ENCODE data around the gene TMEM151A. TPM values are rescaled to one million over a fixed set of nuclear protein-coding genes. Genes with fewer than 3 reads are reported as not detected.
A peak's percentile ranks its signal among the peaks of the same experiment; 100 is the strongest.

The TMEM151A gene
- total and polyA plus RNA-seq, 2 of the 4 experiments (the other 2 are of a cell fraction) = 0.03 TPM; not detected in 1

DNA sequence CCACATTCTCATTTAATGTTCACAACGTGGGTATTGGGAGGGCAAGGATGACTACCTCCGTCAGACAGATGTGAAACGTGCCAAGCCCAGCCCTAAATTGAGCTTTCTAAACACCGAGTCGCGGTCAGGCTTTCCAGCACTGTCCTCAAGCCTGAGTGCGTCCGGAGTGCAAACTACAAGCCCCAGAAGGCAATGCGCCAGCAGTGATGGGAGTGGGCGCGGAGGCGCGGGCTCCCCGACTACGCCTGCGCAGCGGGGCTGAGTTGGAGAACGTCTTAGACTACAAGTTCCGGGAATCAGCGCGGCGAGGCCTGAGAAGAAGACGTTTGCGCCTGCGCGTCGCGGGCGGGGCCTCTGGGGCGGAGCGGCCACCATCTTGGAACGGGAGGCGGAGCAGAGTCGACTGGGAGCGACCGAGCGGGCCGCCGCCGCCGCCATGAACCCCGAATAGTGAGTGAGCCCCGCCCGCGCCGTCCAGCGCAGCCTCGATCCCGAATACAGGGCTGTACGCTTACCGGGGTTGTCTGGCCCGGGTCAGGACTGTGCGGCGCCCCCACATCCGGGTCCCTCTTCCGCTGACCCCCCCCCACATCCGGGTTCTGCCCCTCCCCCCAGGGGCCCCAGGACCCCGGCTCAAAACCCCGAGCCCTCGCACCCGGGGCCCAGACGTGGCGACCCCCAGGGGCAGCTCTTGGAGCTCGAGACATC, 23.3 kb upstream of the TMEM151A start, which contains the start of gene RAB1B:
Gene RAB1B (plus strand): TSS at position 396 of the 708 bp plus-strand sequence. CDS start 41 bp downstream, at position 437.
- H3K4ac ChIP-seq (ENCODE audit: low read depth, low read length) = peak within 1 kb of the TSS; percentile 92
- H2BK20ac ChIP-seq (ENCODE audit: low read depth, low read length) = peak within 1 kb of the TSS; percentile 28; the same call in 1 of the 2 replicates
- H3K27ac ChIP-seq (ENCODE audit: insufficient read depth, low read length) = peak within 1 kb of the TSS; percentile 94
- peak within 1 kb of the TSS; percentile 97 for H2BK5ac ChIP-seq (ENCODE audit: low read depth, low read length, poor library complexity, severe bottlenecking)
- H3K18ac ChIP-seq (ENCODE audit: low read depth, low read length) = peak within 1 kb of the TSS; percentile 74
- ChIA-PET CTCF (interaction anchor here (0.6 to 1.0 kb wide), 2 partner anchors 14 to 45 kb away, joined by 4 to 5 read pairs; no protein-coding TSS in a partner anchor), POLR2A (ENCODE audit: unreplicated experiment) (interaction anchor here (0.5 to 0.7 kb wide), 2 partner anchors 21 to 257 kb away, joined by 3 to 12 read pairs; partner anchors contain the start of gene YIF1A)
- peaks cover 2% of the 10 kb centered on the region; the same call in 1 of the 2 replicates for H3K9me1 ChIP-seq (ENCODE audit: insufficient read depth, low read length)
- peak within 1 kb of the TSS; percentile 90 for H3K23ac ChIP-seq (ENCODE audit: low read depth, low read length)
- intact Hi-C loops (cut with micrococcal nuclease) (no loop called here), in situ Hi-C loops (cut with MboI; ENCODE audit: low sequenced_read_pairs) (no loop called here), dilution Hi-C loops (cut with HindIII; ENCODE audit: low sequenced_read_pairs, unreplicated experiment) (no loop called here)
- peak within 1 kb of the TSS; percentile 95 for H3K14ac ChIP-seq (replicated peaks; ENCODE audit: low read depth, low read length)
- DNase-seq = peak; percentile 99
- peak within 1 kb of the TSS; percentile 86 for H3K9ac ChIP-seq (ENCODE audit: low read depth, low read length)
- H4K20me1 ChIP-seq (ENCODE audit: insufficient read depth, low read length) = peaks cover 34% of the 10 kb centered on the region; the same call in 1 of the 2 replicates
- peak within 1 kb of the TSS; percentile 94 for H4K91ac ChIP-seq (ENCODE audit: insufficient read depth, low read depth, low read length)
- H2AFZ ChIP-seq (replicated peaks; ENCODE audit: low read length, poor library complexity) = peak within 1 kb of the TSS; percentile 95
- H2AK5ac ChIP-seq (ENCODE audit: low read depth, low read length) = peak within 1 kb of the TSS; percentile 94
- peak within 1 kb of the TSS; percentile 63 for H3K4me3 ChIP-seq (ENCODE audit: insufficient read depth, low read depth, low read length)
- H3K27me3 ChIP-seq (ENCODE audit: control insufficient read depth, insufficient read depth, low read length) = no peaks in the 10 kb centered on the region
- H3K79me1 ChIP-seq (ENCODE audit: low read depth in 1 of 2, low read length in 2 of 2) = peaks cover 8 to 55% of the 10 kb centered on the region in 2 experiments
- peak within 1 kb of the TSS; percentile 99 for H2AK9ac ChIP-seq (replicated peaks; ENCODE audit: low read depth, low read length, poor library complexity)
- WGBS, 2 experiments (ENCODE audit: extremely low coverage in 2 of 2, insufficient read length in 1 of 2) = 0% methylated on average over 39 of the region's 64 CpGs; no CpG with 5 or more reads in 1 of the 2 experiments
- H3K4me1 ChIP-seq (ENCODE audit: control insufficient read depth, insufficient read depth, low read length) = peaks cover 4% of the 10 kb centered on the region; the same call in 1 of the 2 replicates
- H4K8ac ChIP-seq (ENCODE audit: low read depth in 2 of 2, low read length in 2 of 2) = peak within 1 kb of the TSS; percentile 59 to 98
- H4K5ac ChIP-seq (ENCODE audit: low read depth, low read length) = peak within 1 kb of the TSS; percentile 81
- H3K9me3 ChIP-seq (ENCODE audit: control insufficient read depth, insufficient read depth, low read length) = no peaks in the 10 kb centered on the region
- H2BK15ac ChIP-seq (ENCODE audit: low read depth, low read length) = peak within 1 kb of the TSS; percentile 45; the same call in 1 of the 3 replicates
- peak within 1 kb of the TSS; percentile 91 for H3K56ac ChIP-seq (ENCODE audit: extremely low read depth, insufficient read depth, low read length)
- H2BK120ac ChIP-seq (ENCODE audit: low read depth, low read length) = peak within 1 kb of the TSS; percentile 67
- peak; percentile 82 for ATAC-seq (ENCODE audit: low read depth)
- BruUV-seq (replicated peaks) = no TSS peak
- H3K36me3 ChIP-seq (ENCODE audit: control insufficient read depth, insufficient read depth, low read length) = peaks cover 38% of the 10 kb centered on the region
- H3K4me2 ChIP-seq (ENCODE audit: low read depth, low read length) = peak within 1 kb of the TSS; percentile 90
- TF ChIP-seq RCOR1 (IDR thresholded peaks at IDR 0.05; ENCODE audit: insufficient replicate concordance, low read length) (no peak), MAZ (IDR thresholded peaks at IDR 0.05; ENCODE audit: borderline replicate concordance, low read depth, low read length) (peak; percentile 92; the same call in 1 of the 2 replicates), CEBPB (IDR thresholded peaks at IDR 0.05; ENCODE audit: low read depth, low read length) (no peak), RFX5 (IDR thresholded peaks at IDR 0.05; ENCODE audit: low read depth, low read length) (no peak), RAD21 (IDR thresholded peaks at IDR 0.05; ENCODE audit: low read length) (no peak), CHD1 (IDR thresholded peaks at IDR 0.05; ENCODE audit: low read depth, low read length) (no peak), SMC3 (IDR thresholded peaks at IDR 0.05; ENCODE audit: low read depth, low read length) (no peak), MAFK (IDR thresholded peaks at IDR 0.05; ENCODE audit: low read depth, low read length) (no peak), POLR2A (IDR thresholded peaks at IDR 0.05; ENCODE audit: low read depth, low read length) (0 out of 2 replicates have a peak, but pooled peaks have one; percentile 30), FOS (IDR thresholded peaks at IDR 0.05; ENCODE audit: low read depth, low read length) (no peak), BHLHE40 (IDR thresholded peaks at IDR 0.05; ENCODE audit: low read depth, low read length) (0 out of 2 replicates have a peak, but pooled peaks have one; percentile 16)
- TF ChIP-seq, protein P1, sequence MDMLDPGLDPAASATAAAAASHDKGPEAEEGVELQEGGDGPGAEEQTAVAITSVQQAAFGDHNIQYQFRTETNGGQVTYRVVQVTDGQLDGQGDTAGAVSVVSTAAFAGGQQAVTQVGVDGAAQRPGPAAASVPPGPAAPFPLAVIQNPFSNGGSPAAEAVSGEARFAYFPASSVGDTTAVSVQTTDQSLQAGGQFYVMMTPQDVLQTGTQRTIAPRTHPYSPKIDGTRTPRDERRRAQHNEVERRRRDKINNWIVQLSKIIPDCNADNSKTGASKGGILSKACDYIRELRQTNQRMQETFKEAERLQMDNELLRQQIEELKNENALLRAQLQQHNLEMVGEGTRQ (IDR thresholded peaks at IDR 0.05; ENCODE audit: low read depth, low read length) = no peak
- TF ChIP-seq, protein P2, sequence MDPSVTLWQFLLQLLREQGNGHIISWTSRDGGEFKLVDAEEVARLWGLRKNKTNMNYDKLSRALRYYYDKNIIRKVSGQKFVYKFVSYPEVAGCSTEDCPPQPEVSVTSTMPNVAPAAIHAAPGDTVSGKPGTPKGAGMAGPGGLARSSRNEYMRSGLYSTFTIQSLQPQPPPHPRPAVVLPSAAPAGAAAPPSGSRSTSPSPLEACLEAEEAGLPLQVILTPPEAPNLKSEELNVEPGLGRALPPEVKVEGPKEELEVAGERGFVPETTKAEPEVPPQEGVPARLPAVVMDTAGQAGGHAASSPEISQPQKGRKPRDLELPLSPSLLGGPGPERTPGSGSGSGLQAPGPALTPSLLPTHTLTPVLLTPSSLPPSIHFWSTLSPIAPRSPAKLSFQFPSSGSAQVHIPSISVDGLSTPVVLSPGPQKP (IDR thresholded peaks at IDR 0.05; ENCODE audit: borderline replicate concordance, low read depth, low read length) = no peak
- TF ChIP-seq, protein P3, sequence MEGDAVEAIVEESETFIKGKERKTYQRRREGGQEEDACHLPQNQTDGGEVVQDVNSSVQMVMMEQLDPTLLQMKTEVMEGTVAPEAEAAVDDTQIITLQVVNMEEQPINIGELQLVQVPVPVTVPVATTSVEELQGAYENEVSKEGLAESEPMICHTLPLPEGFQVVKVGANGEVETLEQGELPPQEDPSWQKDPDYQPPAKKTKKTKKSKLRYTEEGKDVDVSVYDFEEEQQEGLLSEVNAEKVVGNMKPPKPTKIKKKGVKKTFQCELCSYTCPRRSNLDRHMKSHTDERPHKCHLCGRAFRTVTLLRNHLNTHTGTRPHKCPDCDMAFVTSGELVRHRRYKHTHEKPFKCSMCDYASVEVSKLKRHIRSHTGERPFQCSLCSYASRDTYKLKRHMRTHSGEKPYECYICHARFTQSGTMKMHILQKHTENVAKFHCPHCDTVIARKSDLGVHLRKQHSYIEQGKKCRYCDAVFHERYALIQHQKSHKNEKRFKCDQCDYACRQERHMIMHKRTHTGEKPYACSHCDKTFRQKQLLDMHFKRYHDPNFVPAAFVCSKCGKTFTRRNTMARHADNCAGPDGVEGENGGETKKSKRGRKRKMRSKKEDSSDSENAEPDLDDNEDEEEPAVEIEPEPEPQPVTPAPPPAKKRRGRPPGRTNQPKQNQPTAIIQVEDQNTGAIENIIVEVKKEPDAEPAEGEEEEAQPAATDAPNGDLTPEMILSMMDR (conservative IDR thresholded peaks at IDR 0.05; ENCODE audit: low read depth, low read length) = no peak

Measured in IMR-90 (cell line).